RWPE2 (cell line): Measurements from ENCODE around the gene CXorf65.

Experiments used
- ATAC-seq: fragments of 200-7000 bp; cut with Tn5 transposase; 3 replicates; pipeline ENCODE4 v1.9.1; 2021; ENCODE audit warnings: low read depth
- DNase-seq: peaks from one replicate; pipeline ENCODE4 v3.0.0-alpha.2; 2020; ENCODE audit warnings: low spot score
- H3K27ac ChIP-seq: fragments of 450-650 bp; 2 replicates; pipeline ENCODE4 v1.5.1; 2017; ENCODE audit warnings: mild to moderate bottlenecking; ENCODE audit not compliant: poor library complexity, severe bottlenecking
- H3K27me3 ChIP-seq: fragments of 250-450 bp; sonication (Bioruptor Pico); 2 replicates; pipeline ENCODE4 v1.5.1; 2021; ENCODE audit warnings: mild to moderate bottlenecking, moderate library complexity; ENCODE audit not compliant: insufficient read depth, poor library complexity, severe bottlenecking
- H3K36me3 ChIP-seq: fragments of 250-450 bp; sonication (Bioruptor Pico); 2 replicates; pipeline ENCODE4 v1.5.1; 2020; ENCODE audit warnings: low read depth, mild to moderate bottlenecking, moderate library complexity
- H3K4me1 ChIP-seq: fragments of 250-450 bp; sonication (Bioruptor Pico); 2 replicates; pipeline ENCODE4 v1.5.1; 2021; ENCODE audit warnings: mild to moderate bottlenecking, moderate library complexity; ENCODE audit not compliant: insufficient read depth, poor library complexity, severe bottlenecking
- H3K4me3 ChIP-seq: fragments of 250-450 bp; sonication (Bioruptor Pico); 2 replicates; pipeline ENCODE4 v1.5.1; 2021; ENCODE audit warnings: mild to moderate bottlenecking, moderate library complexity; ENCODE audit not compliant: severe bottlenecking
- H3K9me3 ChIP-seq: fragments of 250-450 bp; sonication (Bioruptor Pico); 2 replicates; pipeline ENCODE4 v1.5.1; 2021; ENCODE audit warnings: mild to moderate bottlenecking, moderate library complexity; ENCODE audit not compliant: severe bottlenecking
- CTCF ChIP-seq: fragments of 450-650 bp; IDR thresholded peaks from one replicate; pipeline ENCODE4 v1.5.1; 2017; ENCODE audit warnings: mild to moderate bottlenecking, moderate library complexity; ENCODE audit not compliant: poor library complexity, severe bottlenecking

CXorf65 gene

GRCh38 chrX:71106427-71106826 is at the start of gene CXorf65:
Gene CXorf65 (minus strand): TSS chrX:71106740. CDS start chrX:71106556, 184 bp downstream.
- Histone ChIP-seq H3K27me3 (no peaks in the 10 kb centered on the region), H3K27ac (no peak within 1 kb of the TSS), H3K9me3 (no peaks in the 10 kb centered on the region), H3K36me3 (no peaks in the 10 kb centered on the region), H3K4me1 (no peaks in the 10 kb centered on the region), H3K4me3 (no peak within 1 kb of the TSS)
- no peak for DNase-seq
- ATAC-seq, result no peak
- no peak for TF ChIP-seq CTCF

DNA sequence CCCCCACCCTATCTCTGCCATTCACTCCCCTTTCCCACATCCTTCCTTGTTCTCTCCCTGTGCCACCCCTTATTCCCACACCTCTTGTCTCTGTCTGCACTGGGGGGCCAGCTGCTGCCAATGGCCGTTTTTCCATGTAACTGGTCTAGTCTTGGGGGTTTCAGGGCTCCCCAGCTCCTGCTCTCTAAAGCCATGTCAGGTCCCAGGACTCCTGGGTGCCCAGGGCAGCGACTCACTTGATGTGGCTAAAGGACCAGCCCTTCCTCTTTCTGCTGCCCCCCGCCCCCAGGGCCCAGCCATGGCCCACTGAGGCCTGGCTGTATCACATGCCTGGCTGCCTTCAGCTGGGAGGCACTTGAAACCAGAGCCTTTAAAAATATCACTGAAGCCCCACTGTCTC is 48.1 kb upstream of the CXorf65 start:
- Histone ChIP-seq H3K27ac (no peak overlapping the region), H3K9me3 (no peaks in the 10 kb centered on the region), H3K4me3 (no peak overlapping the region), H3K4me1 (no peaks in the 10 kb centered on the region), H3K36me3 (no peaks in the 10 kb centered on the region), H3K27me3 (no peaks in the 10 kb centered on the region)
- DNase-seq (no peak), ATAC-seq (no peak)
- no peak for TF ChIP-seq CTCF

DNA sequence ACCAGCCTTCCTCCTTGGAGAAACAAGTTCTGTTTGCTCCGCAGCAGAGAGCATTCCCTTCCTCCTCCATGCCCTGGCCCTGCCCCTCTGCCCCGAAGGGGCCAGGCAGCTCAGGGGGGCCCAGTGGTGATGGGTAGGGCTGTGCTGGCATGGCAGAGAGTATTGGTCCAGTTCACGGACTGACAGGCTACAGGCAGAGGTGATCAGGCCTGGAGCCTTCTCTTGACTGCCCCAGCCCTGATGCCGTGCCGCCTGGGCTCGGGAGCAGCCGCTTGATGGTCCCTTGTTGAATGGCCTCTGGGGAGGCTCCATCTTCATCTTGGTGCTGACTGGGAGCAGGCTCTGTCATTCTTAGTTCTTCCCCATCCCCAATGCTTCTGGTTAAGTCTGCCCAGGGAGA is 47.7 kb upstream of the CXorf65 start:
- no peaks in the 10 kb centered on the region for H3K4me1 ChIP-seq

GRCh38 chrX:71151366-71151765 is 44.8 kb upstream of the CXorf65 start:
- H3K4me1 ChIP-seq, result no peaks in the 10 kb centered on the region
- no peak for TF ChIP-seq CTCF
- H3K27ac ChIP-seq, result no peak overlapping the region
- no peak overlapping the region for H3K4me3 ChIP-seq
- ATAC-seq (no peak), DNase-seq (no peak)
- no peaks in the 10 kb centered on the region for H3K36me3 ChIP-seq
- no peaks in the 10 kb centered on the region for H3K9me3 ChIP-seq
- H3K27me3 ChIP-seq, result no peaks in the 10 kb centered on the region

More for the DNA sequence above, 47.7 kb upstream of the CXorf65 start:
- DNase-seq, result no peak
- TF ChIP-seq CTCF, result no peak
- H3K27ac ChIP-seq, result no peak overlapping the region
- no peaks in the 10 kb centered on the region for H3K36me3 ChIP-seq
- H3K4me3 ChIP-seq, result no peak overlapping the region
- ATAC-seq, result no peak
- no peaks in the 10 kb centered on the region for H3K27me3 ChIP-seq
- no peaks in the 10 kb centered on the region for H3K9me3 ChIP-seq

GRCh38 chrX:71148278-71148663 is 41.7 kb upstream of the CXorf65 start:
- no peaks in the 10 kb centered on the region for H3K36me3 ChIP-seq
- ATAC-seq (no peak), DNase-seq (no peak)
- H3K27me3 ChIP-seq, result no peaks in the 10 kb centered on the region
- H3K4me1 ChIP-seq, result no peaks in the 10 kb centered on the region
- no peak for TF ChIP-seq CTCF
- no peak overlapping the region for H3K4me3 ChIP-seq
- H3K27ac ChIP-seq, result no peak overlapping the region
- H3K9me3 ChIP-seq, result no peaks in the 10 kb centered on the region
